Tibial artery (tissue), 4 donors: Measurements from ENCODE around the gene BRINP2.

Experiments used
- DNase-seq, 2 donors: peaks; one replicate each; pipeline ENCODE4 v3.0.0-alpha.2; 2019
- H3K27ac ChIP-seq, 2 donors: fragments of 200-600 bp; sonication (generic) in 1 of 2; 1 replicate in 1 of 2; 2 replicates in 1 of 2; pipeline ENCODE4 v1.5.1; 2018 to 2019; ENCODE audit warnings: mild to moderate bottlenecking in 1 of 2
- H3K27me3 ChIP-seq, 2 donors: fragments of 200-600 bp; sonication (generic) in 1 of 2; one replicate each; pipeline versions ENCODE4 v1.5.1 to v1.6.0; 2016 to 2019
- H3K36me3 ChIP-seq, 3 donors: fragments of 200-600 bp; sonication (generic) in 2 of 3; one replicate each; pipeline ENCODE4 v1.5.1; 2016 to 2019; ENCODE audit warnings: mild to moderate bottlenecking in 2 of 3
- H3K4me1 ChIP-seq, 4 donors: fragments of 200-600 bp; sonication (generic) in 2 of 4; 1 replicate in 3 of 4; 2 replicates in 1 of 4; pipeline ENCODE4 v1.5.1; 2016 to 2019
- H3K4me3 ChIP-seq, 2 donors: fragments of 200-600 bp; sonication (generic) in 1 of 2; 1 replicate in 1 of 2; 2 replicates in 1 of 2; pipeline ENCODE4 v1.5.1; 2018 to 2019; ENCODE audit warnings: mild to moderate bottlenecking in 2 of 2
- H3K9me3 ChIP-seq, 3 donors: fragments of 200-600 bp; sonication (generic) in 1 of 3; one replicate each; pipeline ENCODE4 v1.5.1; 2016 to 2019
- CTCF ChIP-seq, 2 experiments: fragments of 200-600 bp in 1 of 2; fragments of 450-650 bp in 1 of 2; IDR thresholded peaks; one replicate each; pipeline ENCODE4 v1.5.1; 2017 to 2019; ENCODE audit warnings: antibody characterized with exemption in 2 of 2, mild to moderate bottlenecking in 1 of 2, moderate library complexity in 1 of 2
- intact Hi-C: fragments of 100-400 bp; cut with DNase I; formaldehyde crosslinking; loops from one replicate; pipeline ENCODE4 v1.15.0; 2023; ENCODE audit warnings: low total_unique reads

The BRINP2 gene

GRCh38 chr1:177208920-177209319, 38.2 kb downstream of the BRINP2 start:
- Histone ChIP-seq H3K4me3 (no peak overlapping the region), H3K27me3 (no peaks in the 10 kb centered on the region), H3K36me3 (no peaks in the 10 kb centered on the region), H3K9me3 (no peaks in the 10 kb centered on the region), H3K4me1 (peaks cover 0 to 9% (median 0%) of the 10 kb centered on the region in 4 donors), H3K27ac (no peak overlapping the region)
- DNase-seq = no peak
- intact Hi-C loops = no loop called here
- TF ChIP-seq CTCF (IDR thresholded peaks at IDR 0.05) = no peak

- H3K27ac ChIP-seq = no peak overlapping the region
- peaks cover 0 to 9% (median 0%) of the 10 kb centered on the region in 4 donors for H3K4me1 ChIP-seq
- H3K36me3 ChIP-seq = no peaks in the 10 kb centered on the region
- intact Hi-C loops = no loop called here
- TF ChIP-seq CTCF (IDR thresholded peaks at IDR 0.05) = no peak
- DNase-seq = peak; percentile 73 to 78
- no peak overlapping the region for H3K4me3 ChIP-seq
- H3K27me3 ChIP-seq = no peaks in the 10 kb centered on the region
- H3K9me3 ChIP-seq = no peaks in the 10 kb centered on the region
Observed at GRCh38 chr1:177209357-177209756, 38.6 kb downstream of the BRINP2 start.

- H3K4me3 ChIP-seq = no peak overlapping the region
- H3K4me1 ChIP-seq = peaks cover 0 to 9% (median 0%) of the 10 kb centered on the region in 4 donors
- H3K27ac ChIP-seq = no peak overlapping the region
- DNase-seq = no peak
- no peaks in the 10 kb centered on the region for H3K27me3 ChIP-seq
- no peak for TF ChIP-seq CTCF (IDR thresholded peaks at IDR 0.05)
- no peaks in the 10 kb centered on the region for H3K36me3 ChIP-seq
- H3K9me3 ChIP-seq = no peaks in the 10 kb centered on the region
- intact Hi-C loops = no loop called here
Observed at GRCh38 chr1:177210071-177210470, 39.3 kb downstream of the BRINP2 start.

GRCh38 chr1:177211231-177211630, 40.5 kb downstream of the BRINP2 start:
- DNase-seq = no peak
- intact Hi-C loops = no loop called here
- Histone ChIP-seq H3K9me3 (peaks cover 0 to 7% (median 0%) of the 10 kb centered on the region in 3 donors), H3K36me3 (no peaks in the 10 kb centered on the region), H3K27me3 (no peaks in the 10 kb centered on the region), H3K27ac (no peak overlapping the region), H3K4me3 (no peak overlapping the region), H3K4me1 (peaks cover 0 to 9% (median 0%) of the 10 kb centered on the region in 4 donors)
- no peak for TF ChIP-seq CTCF (IDR thresholded peaks at IDR 0.05)

- Histone ChIP-seq H3K27ac (no peak overlapping the region), H3K4me3 (no peak overlapping the region), H3K9me3 (peaks cover 3 to 24% (median 6%) of the 10 kb centered on the region in 3 donors), H3K36me3 (no peaks in the 10 kb centered on the region), H3K4me1 (no peaks in the 10 kb centered on the region), H3K27me3 (no peaks in the 10 kb centered on the region)
- TF ChIP-seq CTCF (IDR thresholded peaks at IDR 0.05) = no peak
- DNase-seq = no peak
- intact Hi-C loops = no loop called here
Observed at GRCh38 chr1:177216587-177217202, 45.9 kb downstream of the BRINP2 start.
